ENCODE results near the gene AFG1L. TPM values are rescaled to one million over a fixed set of nuclear protein-coding genes. Genes with fewer than 3 reads are reported as not detected.

AFG1L gene
- total RNA-seq, 3 donors from 2014 or later (not counting 1 experiment from before 2014, with no cell fraction given): 4.8 to 9.2 (median 5.2) TPM

DNA sequence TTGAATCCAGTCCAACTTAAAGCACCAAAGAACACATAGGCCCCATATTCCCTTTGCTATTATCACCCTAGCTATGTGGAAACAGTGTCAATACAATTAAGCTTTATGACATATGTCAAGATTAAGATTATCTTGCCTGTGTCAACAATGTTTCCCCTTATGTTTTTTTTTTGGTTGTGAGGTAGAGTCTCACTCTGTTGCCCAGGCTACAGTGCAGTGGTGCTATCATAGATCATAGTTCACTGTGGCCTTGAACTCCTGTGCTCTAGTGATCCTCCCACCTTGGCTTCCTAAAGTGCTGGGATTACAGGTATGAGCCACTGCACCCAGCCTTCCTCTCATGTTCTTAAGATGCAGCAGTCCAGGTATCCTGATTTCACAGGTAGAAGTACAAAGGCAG is 17.8 kb downstream of the AFG1L start:
- no peak overlapping the region for H3K4me3 Mint-ChIP-seq
- Histone ChIP-seq H3K36me3 (ENCODE audit: control insufficient read depth, insufficient read depth, low read length) (no peaks in the 10 kb centered on the region), H3K4me3 (ENCODE audit: low read length) (no peak overlapping the region), H3K27ac (ENCODE audit: low read length) (no peak overlapping the region), H3K4me1 (ENCODE audit: control insufficient read depth, insufficient read depth, low read length) (no peaks in the 10 kb centered on the region), H3K9me3 (ENCODE audit: control insufficient read depth, insufficient read depth, low read length) (no peaks in the 10 kb centered on the region), H3K27me3 (ENCODE audit: control insufficient read depth, insufficient read depth, low read length) (no peaks in the 10 kb centered on the region)
- DNase-seq (no peak), ATAC-seq (no peak)
- no peaks in the 10 kb centered on the region for H3K36me3 Mint-ChIP-seq
- no peaks in the 10 kb centered on the region for H3K9me3 Mint-ChIP-seq
- H3K27ac Mint-ChIP-seq: no peak overlapping the region
- H3K4me1 Mint-ChIP-seq: no peaks in the 10 kb centered on the region
- TF ChIP-seq CTCF (IDR thresholded peaks at IDR 0.05): no peak
- intact Hi-C loops (cut with micrococcal nuclease): no loop called here
- H3K27me3 Mint-ChIP-seq (ENCODE audit: low read depth in 2 of 2): no peaks in the 10 kb centered on the region

GRCh38 chr6:108321253-108321747 is 26.4 kb downstream of the AFG1L start:
- H3K4me3 Mint-ChIP-seq: no peak overlapping the region
- intact Hi-C loops (cut with micrococcal nuclease): no loop called here
- Histone ChIP-seq H3K27me3 (ENCODE audit: control insufficient read depth, insufficient read depth, low read length) (no peaks in the 10 kb centered on the region), H3K36me3 (ENCODE audit: control insufficient read depth, insufficient read depth, low read length) (no peaks in the 10 kb centered on the region), H3K9me3 (ENCODE audit: control insufficient read depth, insufficient read depth, low read length) (no peaks in the 10 kb centered on the region), H3K4me1 (ENCODE audit: control insufficient read depth, insufficient read depth, low read length) (no peaks in the 10 kb centered on the region), H3K27ac (ENCODE audit: low read length) (no peak overlapping the region), H3K4me3 (ENCODE audit: low read length) (no peak overlapping the region)
- H3K36me3 Mint-ChIP-seq: no peaks in the 10 kb centered on the region
- TF ChIP-seq CTCF (IDR thresholded peaks at IDR 0.05): no peak
- no peak for ATAC-seq
- 99% methylated on average over 3 of the region's 3 CpGs for WGBS (ENCODE audit: insufficient coverage)
- DNase-seq: no peak
- no peaks in the 10 kb centered on the region for H3K9me3 Mint-ChIP-seq
- no peak overlapping the region for H3K27ac Mint-ChIP-seq
- H3K4me1 Mint-ChIP-seq: no peaks in the 10 kb centered on the region
- no peaks in the 10 kb centered on the region for H3K27me3 Mint-ChIP-seq (ENCODE audit: low read depth in 2 of 2)

DNA sequence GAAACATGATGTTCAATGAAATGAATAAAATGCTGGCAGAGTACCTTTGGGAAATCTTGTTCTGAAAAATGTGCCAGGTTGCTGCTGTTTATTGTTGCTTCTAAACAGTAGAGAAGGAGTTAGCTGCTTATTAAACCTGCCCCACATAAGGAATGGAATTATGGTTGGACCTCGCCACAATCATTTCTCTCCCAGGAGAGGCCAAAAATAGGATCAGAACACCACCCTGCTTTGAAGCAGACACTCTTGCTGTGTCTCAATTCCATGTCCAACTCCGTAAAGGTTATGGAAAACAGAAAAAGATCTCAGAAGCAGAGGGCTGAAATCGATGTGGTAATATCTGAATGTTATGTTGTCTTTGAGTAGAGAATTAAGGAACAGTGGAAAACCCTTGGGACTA is 27.9 kb downstream of the AFG1L start:
- DNase-seq: no peak

More for the DNA sequence above, 27.9 kb downstream of the AFG1L start:
- no peaks in the 10 kb centered on the region for H3K36me3 ChIP-seq (ENCODE audit: control insufficient read depth, insufficient read depth, low read length)
- WGBS (ENCODE audit: insufficient coverage): 90% methylated on average over 3 of the region's 3 CpGs
- H3K27me3 Mint-ChIP-seq (ENCODE audit: low read depth in 2 of 2): no peaks in the 10 kb centered on the region
- H3K4me1 ChIP-seq (ENCODE audit: control insufficient read depth, insufficient read depth, low read length): no peaks in the 10 kb centered on the region
- no peak overlapping the region for H3K27ac ChIP-seq (ENCODE audit: low read length)
- intact Hi-C loops (cut with micrococcal nuclease): no loop called here
- H3K27ac Mint-ChIP-seq: no peak overlapping the region
- no peaks in the 10 kb centered on the region for H3K9me3 ChIP-seq (ENCODE audit: control insufficient read depth, insufficient read depth, low read length)
- no peak for ATAC-seq
- no peak overlapping the region for H3K4me3 Mint-ChIP-seq
- H3K27me3 ChIP-seq (ENCODE audit: control insufficient read depth, insufficient read depth, low read length): no peaks in the 10 kb centered on the region
- H3K4me1 Mint-ChIP-seq: no peaks in the 10 kb centered on the region
- no peak for TF ChIP-seq CTCF (IDR thresholded peaks at IDR 0.05)
- H3K4me3 ChIP-seq (ENCODE audit: low read length): no peak overlapping the region
- H3K36me3 Mint-ChIP-seq: peaks cover 5% of the 10 kb centered on the region
- H3K9me3 Mint-ChIP-seq: no peaks in the 10 kb centered on the region
